CD14-positive monocyte (primary cell): ENCODE results near the gene PRKN. TPM values are rescaled to one million over a fixed set of nuclear protein-coding genes. Genes with fewer than 3 reads are reported as not detected.

ENCODE experiments used
- DNase-seq, 3 donors: peaks; one replicate each; pipeline ENCODE4 v3.0.0-alpha.2; 2011 to 2022
- H2AFZ ChIP-seq: 2 replicates; pipeline ENCODE4 v1.6.0; 2012; ENCODE audit warnings: mild to moderate bottlenecking, low read depth, low read length, inconsistent platforms; ENCODE audit not compliant: insufficient read depth, poor library complexity, severe bottlenecking
- H3K27ac ChIP-seq, 2 donors: 1 replicate in 1 of 2; 2 replicates in 1 of 2; pipeline ENCODE4 v1.5.1; 2012 to 2013; ENCODE audit warnings: low read length in 2 of 2, control low read depth in 1 of 2, inconsistent platforms in 1 of 2, low read depth in 1 of 2, mild to moderate bottlenecking in 1 of 2
- H3K27me3 ChIP-seq, 2 donors: one replicate each; pipeline versions ENCODE4 v1.6.0 to v1.6.1; 2011 to 2013; ENCODE audit warnings: low read length in 2 of 2; ENCODE audit not compliant: control insufficient read depth in 2 of 2, insufficient read depth in 2 of 2
- H3K36me3 ChIP-seq, 2 donors: replicated peaks in 1 of 2; 1 replicate in 1 of 2; 2 replicates in 1 of 2; pipeline versions ENCODE4 v1.5.1 to v1.6.1; 2012 to 2013; ENCODE audit warnings: low read length in 2 of 2, control low read depth in 1 of 2, inconsistent platforms in 1 of 2, mild to moderate bottlenecking in 1 of 2; ENCODE audit not compliant: insufficient read depth in 2 of 2, control insufficient read depth in 1 of 2
- H3K4me1 ChIP-seq, 2 donors: 1 replicate in 1 of 2; 2 replicates in 1 of 2; pipeline versions ENCODE4 v1.5.1 to v1.6.1; 2012 to 2013; ENCODE audit warnings: low read length in 2 of 2, control low read depth in 1 of 2, inconsistent platforms in 1 of 2, mild to moderate bottlenecking in 1 of 2, moderate library complexity in 1 of 2; ENCODE audit not compliant: insufficient read depth in 2 of 2, control insufficient read depth in 1 of 2
- H3K4me2 ChIP-seq: replicated peaks from 2 replicates; pipeline ENCODE3; 2012; ENCODE audit warnings: low read length, moderate library complexity, mild to moderate bottlenecking; ENCODE audit not compliant: poor library complexity, severe bottlenecking; ENCODE audit errors: extremely low read depth
- H3K4me3 ChIP-seq, 3 experiments: fragments of 200-600 bp in 1 of 3; sonication (generic) in 1 of 3; replicated peaks in 1 of 3; 1 replicate in 2 of 3; 2 replicates in 1 of 3; pipeline ENCODE4 v1.5.1; 2011 to 2013; ENCODE audit warnings: low read length in 3 of 3, mild to moderate bottlenecking in 3 of 3, control low read depth in 2 of 3, low read depth in 2 of 3, inconsistent platforms in 1 of 3, moderate library complexity in 1 of 3
- H3K79me2 ChIP-seq: 2 replicates; pipeline ENCODE4 v1.6.0; 2012; ENCODE audit warnings: mild to moderate bottlenecking, control low read depth, inconsistent platforms, low read length, moderate library complexity; ENCODE audit not compliant: insufficient read depth
- H3K9ac ChIP-seq: 2 replicates; pipeline ENCODE4 v1.6.0; 2017; ENCODE audit warnings: low read length, mild to moderate bottlenecking; ENCODE audit not compliant: insufficient read depth, poor library complexity, severe bottlenecking
- H3K9me3 ChIP-seq, 2 donors: replicated peaks in 1 of 2; 1 replicate in 1 of 2; 2 replicates in 1 of 2; pipeline versions ENCODE4 v1.5.1 to v1.6.1; 2012 to 2013; ENCODE audit warnings: low read length in 2 of 2, control low read depth in 1 of 2; ENCODE audit not compliant: control insufficient read depth in 1 of 2, insufficient read depth in 1 of 2
- H4K20me1 ChIP-seq: 2 replicates; pipeline ENCODE4 v1.6.0; 2012; ENCODE audit warnings: mild to moderate bottlenecking, low read length, control low read depth, moderate library complexity; ENCODE audit not compliant: insufficient read depth
- H3K27ac Mint-ChIP-seq, 7 donors: one replicate each; pipeline ENCODE4 v1.8.0; 2020; ENCODE audit warnings: mild to moderate bottlenecking in 7 of 7, mixed read lengths in 7 of 7, moderate library complexity in 6 of 7, inconsistent platforms in 2 of 7
- H3K27me3 Mint-ChIP-seq, 3 donors: one replicate each; pipeline ENCODE4 v1.8.0; 2021 to 2022; ENCODE audit warnings: low read depth in 3 of 3, mild to moderate bottlenecking in 3 of 3, mixed read lengths in 3 of 3, moderate library complexity in 3 of 3, inconsistent platforms in 1 of 3
- H3K36me3 Mint-ChIP-seq, 2 donors: one replicate each; pipeline ENCODE4 v1.8.0; 2020; ENCODE audit warnings: mixed read lengths in 2 of 2, inconsistent platforms in 1 of 2, mild to moderate bottlenecking in 1 of 2
- H3K4me1 Mint-ChIP-seq: one replicate; pipeline ENCODE4 v1.8.0; 2020; ENCODE audit warnings: mild to moderate bottlenecking, mixed read lengths
- H3K4me3 Mint-ChIP-seq, 2 donors: one replicate each; pipeline ENCODE4 v1.8.0; 2020; ENCODE audit warnings: mild to moderate bottlenecking in 2 of 2, mixed read lengths in 2 of 2, moderate library complexity in 1 of 2
- H3K9me3 Mint-ChIP-seq, 7 donors: one replicate each; pipeline ENCODE4 v1.8.0; 2020 to 2022; ENCODE audit warnings: mixed read lengths in 7 of 7, mild to moderate bottlenecking in 6 of 7, moderate library complexity in 6 of 7, inconsistent platforms in 2 of 7
- WGBS: methylation state at CpG from one replicate; pipeline ENCODE4 v1.1.5; 2013; ENCODE audit warnings: missing lambda C conversion rate; ENCODE audit not compliant: insufficient coverage; 5-methylcytosine and 5-hydroxymethylcytosine counted together
- intact Hi-C, 2 donors: fragments of 100-400 bp; cut with micrococcal nuclease; formaldehyde crosslinking; loops; one replicate each; pipeline versions ENCODE4 v1.15.0 to v1.15.1; 2023
- polyA plus RNA-seq, 3 donors: library from polyadenylated mRNA; depleted of rRNA in 1 of 3; unstranded in 2 of 3; stranded (reverse) in 1 of 3; fragments of 300-500 nt in 2 of 3; fragments of >200 nt in 1 of 3; fragmentation: Illumina TruSeq in 2 of 3; gene quantifications; 1 replicate in 2 of 3; 2 replicates in 1 of 3; pipeline ENCODE4 v1.2.3, GENCODE V29; 2012 to 2021
- TF ChIP-seq, protein P1 (sequence below): fragments of 200-600 bp; IDR thresholded peaks from one replicate; pipeline ENCODE4 v1.8.0; 2022; ENCODE audit warnings: antibody characterized with exemption, mild to moderate bottlenecking

Gene PRKN
- polyA plus RNA-seq, 3 donors = 0.19 to 0.21 TPM; not detected in 1

DNA sequence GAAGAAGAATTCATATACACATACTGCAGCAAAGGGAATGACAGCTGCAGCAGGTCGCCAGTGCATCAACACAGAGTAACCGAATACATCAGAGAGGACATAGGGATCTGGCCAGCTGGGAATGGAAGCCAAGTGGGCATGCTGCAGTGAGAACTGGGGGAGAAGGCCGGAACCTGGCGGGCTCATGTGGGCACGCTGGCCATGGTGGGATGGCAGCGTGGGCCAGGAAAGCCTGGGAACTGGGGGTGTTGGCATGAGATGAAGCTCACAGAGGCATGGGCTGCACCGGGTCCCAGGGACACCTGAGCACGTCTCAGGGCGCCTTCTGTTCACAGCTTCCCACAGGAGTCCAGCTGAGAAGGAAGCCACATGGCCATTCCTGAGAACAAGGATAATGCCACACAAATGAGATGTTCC is 1314.2 kb downstream of the PRKN start:
- intact Hi-C loops = no loop called here
- Mint-ChIP-seq H3K36me3 (no peaks in the 10 kb centered on the region), H3K27me3 (peaks cover 0 to 5% (median 4%) of the 10 kb centered on the region in 3 donors), H3K4me3 (no peak overlapping the region), H3K27ac (no peak overlapping the region), H3K9me3 (peaks cover 0 to 3% (median 0%) of the 10 kb centered on the region in 7 donors), H3K4me1 (no peaks in the 10 kb centered on the region)
- no peaks in the 10 kb centered on the region for H4K20me1 ChIP-seq
- no peaks in the 10 kb centered on the region for H3K36me3 ChIP-seq
- H3K79me2 ChIP-seq = no peaks in the 10 kb centered on the region
- DNase-seq = no peak
- TF ChIP-seq, protein P1, sequence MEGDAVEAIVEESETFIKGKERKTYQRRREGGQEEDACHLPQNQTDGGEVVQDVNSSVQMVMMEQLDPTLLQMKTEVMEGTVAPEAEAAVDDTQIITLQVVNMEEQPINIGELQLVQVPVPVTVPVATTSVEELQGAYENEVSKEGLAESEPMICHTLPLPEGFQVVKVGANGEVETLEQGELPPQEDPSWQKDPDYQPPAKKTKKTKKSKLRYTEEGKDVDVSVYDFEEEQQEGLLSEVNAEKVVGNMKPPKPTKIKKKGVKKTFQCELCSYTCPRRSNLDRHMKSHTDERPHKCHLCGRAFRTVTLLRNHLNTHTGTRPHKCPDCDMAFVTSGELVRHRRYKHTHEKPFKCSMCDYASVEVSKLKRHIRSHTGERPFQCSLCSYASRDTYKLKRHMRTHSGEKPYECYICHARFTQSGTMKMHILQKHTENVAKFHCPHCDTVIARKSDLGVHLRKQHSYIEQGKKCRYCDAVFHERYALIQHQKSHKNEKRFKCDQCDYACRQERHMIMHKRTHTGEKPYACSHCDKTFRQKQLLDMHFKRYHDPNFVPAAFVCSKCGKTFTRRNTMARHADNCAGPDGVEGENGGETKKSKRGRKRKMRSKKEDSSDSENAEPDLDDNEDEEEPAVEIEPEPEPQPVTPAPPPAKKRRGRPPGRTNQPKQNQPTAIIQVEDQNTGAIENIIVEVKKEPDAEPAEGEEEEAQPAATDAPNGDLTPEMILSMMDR = no peak
- H3K9me3 ChIP-seq = no peaks in the 10 kb centered on the region
- no peak overlapping the region for H3K9ac ChIP-seq
- no peak overlapping the region for H3K27ac ChIP-seq
- H2AFZ ChIP-seq = no peak overlapping the region
- H3K4me3 ChIP-seq = no peak overlapping the region
- no peak overlapping the region for H3K4me2 ChIP-seq
- WGBS = 93% methylated on average over 8 of the region's 9 CpGs
- no peaks in the 10 kb centered on the region for H3K27me3 ChIP-seq
- no peaks in the 10 kb centered on the region for H3K4me1 ChIP-seq

DNA sequence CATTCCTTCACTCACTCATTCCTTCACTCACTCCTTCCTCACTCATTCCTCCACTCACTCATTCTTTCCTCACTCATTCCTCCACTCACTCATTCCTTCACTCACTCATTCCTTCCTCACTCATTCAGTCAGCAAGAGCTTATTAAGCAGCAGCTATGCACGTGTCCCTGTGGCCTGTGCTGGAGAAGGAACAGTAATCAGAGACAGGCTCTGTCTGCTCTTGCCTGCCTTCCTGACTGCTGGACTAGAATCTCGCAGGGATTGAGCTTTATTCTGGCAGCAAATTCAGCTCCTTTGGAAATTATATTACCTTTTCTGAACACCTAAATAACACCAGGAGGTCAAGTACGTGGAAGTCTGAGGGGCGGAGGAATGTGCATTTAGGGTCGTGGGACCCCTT is 1314.8 kb downstream of the PRKN start:
- no peaks in the 10 kb centered on the region for H3K4me1 ChIP-seq
- H3K9ac ChIP-seq = no peak overlapping the region
- 91% methylated on average over 4 of the region's 5 CpGs for WGBS
- Mint-ChIP-seq H3K27ac (no peak overlapping the region), H3K4me3 (no peak overlapping the region), H3K36me3 (no peaks in the 10 kb centered on the region), H3K9me3 (peaks cover 0 to 3% (median 0%) of the 10 kb centered on the region in 7 donors), H3K4me1 (peaks cover under 1% of the 10 kb centered on the region), H3K27me3 (peaks cover 0 to 5% (median 4%) of the 10 kb centered on the region in 3 donors)
- no peaks in the 10 kb centered on the region for H4K20me1 ChIP-seq
- TF ChIP-seq, protein P1 = no peak
- intact Hi-C loops = no loop called here
- H3K9me3 ChIP-seq = no peaks in the 10 kb centered on the region
- no peaks in the 10 kb centered on the region for H3K27me3 ChIP-seq
- H2AFZ ChIP-seq = no peak overlapping the region
- H3K27ac ChIP-seq = no peak overlapping the region
- H3K79me2 ChIP-seq = no peaks in the 10 kb centered on the region
- no peak overlapping the region for H3K4me3 ChIP-seq
- H3K36me3 ChIP-seq = no peaks in the 10 kb centered on the region
- H3K4me2 ChIP-seq = no peak overlapping the region
- no peak for DNase-seq
